ENCODE measurements around the gene HTR3D. TPM values are rescaled to one million over a fixed set of nuclear protein-coding genes. Genes with fewer than 3 reads are reported as not detected.

Gene HTR3D
- polyA plus RNA-seq, 6 donors from 2014 or later = not detected

Other genes with a start within 250 kb of the HTR3D start
- gene MAP6D1, start 206.2 kb upstream of the HTR3D start, polyA plus RNA-seq (ENCODE audit: low read depth in 6 of 6) = under 1 TPM in 1 of 6 donors, not detected in 5; 0.78 TPM
- gene PARL, start 146.9 kb upstream of the HTR3D start, polyA plus RNA-seq (ENCODE audit: low read depth in 6 of 6) = 100 to 1,000 TPM; 103 to 142 (median 109) TPM
- gene ABCC5, start 13.9 kb upstream of the HTR3D start, polyA plus RNA-seq (ENCODE audit: low read depth in 6 of 6) = 10 to 100 TPM in 3 of 6 donors, 1 to 10 TPM in 3; 8.3 to 15.1 (median 10.5) TPM
- gene HTR3C, start 21.3 kb downstream of the HTR3D start, polyA plus RNA-seq (ENCODE audit: low read depth in 6 of 6) = not detected
- gene HTR3E, start 65.3 kb downstream of the HTR3D start, polyA plus RNA-seq (ENCODE audit: low read depth in 6 of 6) = not detected
- 10 to 100 TPM; 31.5 to 54.4 (median 37.7) TPM for gene EIF2B5, start 103.6 kb downstream of the HTR3D start, polyA plus RNA-seq (ENCODE audit: low read depth in 6 of 6)
- gene DVL3, start 123.6 kb downstream of the HTR3D start, polyA plus RNA-seq (ENCODE audit: low read depth in 6 of 6) = 10 to 100 TPM in 4 of 6 donors, 1 to 10 TPM in 2; 4.6 to 17.3 (median 12.1) TPM
- gene AP2M1, start 143.1 kb downstream of the HTR3D start, polyA plus RNA-seq (ENCODE audit: low read depth in 6 of 6) = 100 to 1,000 TPM; 214 to 318 (median 245) TPM
- gene ABCF3, start 154.5 kb downstream of the HTR3D start, polyA plus RNA-seq (ENCODE audit: low read depth in 6 of 6) = 10 to 100 TPM; 24.6 to 45.7 (median 30.0) TPM
- not detected for gene VWA5B2, start 197.8 kb downstream of the HTR3D start, polyA plus RNA-seq (ENCODE audit: low read depth in 6 of 6)
- 10 to 100 TPM; 33.9 to 57.3 (median 39.1) TPM for gene ALG3, start 217.2 kb downstream of the HTR3D start, polyA plus RNA-seq (ENCODE audit: low read depth in 6 of 6)
- gene EEF1AKMT4, start 217.9 kb downstream of the HTR3D start, polyA plus RNA-seq (ENCODE audit: low read depth in 6 of 6) = 1 to 10 TPM; 2.1 to 4.3 (median 2.4) TPM
- gene CAMK2N2, start 229.8 kb downstream of the HTR3D start, polyA plus RNA-seq (ENCODE audit: low read depth in 6 of 6) = not detected
- not detected for gene ECE2, start 244.3 kb downstream of the HTR3D start, polyA plus RNA-seq (ENCODE audit: low read depth in 6 of 6)